B cell (primary cell): ENCODE data around the gene BNIPL. TPM values are rescaled to one million over a fixed set of nuclear protein-coding genes. Genes with fewer than 3 reads are reported as not detected.

Experiments
- ATAC-seq: fragments of 200-7000 bp; cut with Tn5 transposase; one replicate; pipeline ENCODE4 v1.10.0; 2021; ENCODE audit warnings: low read depth, mild to moderate bottlenecking, moderate number of reproducible peaks, moderate library complexity
- CTCF ChIA-PET: fragments of 350-600 bp; sonication (Branson Sonifier 250); formaldehyde crosslinking; loops from one replicate; lab custom pipeline; 2021; ENCODE audit warnings: antibody characterized with exemption, inconsistent platforms; lab: Charles Lee
- POLR2A ChIA-PET: fragments of 350-600 bp; sonication (Branson Sonifier 250); formaldehyde crosslinking; loops from one replicate; lab custom pipeline; 2021; ENCODE audit warnings: antibody characterized with exemption; lab: Charles Lee
- DNase-seq: peaks from one replicate; pipeline ENCODE4 v3.0.0; 2013
- H2AFZ ChIP-seq: 2 replicates; pipeline ENCODE4 v1.6.1; 2012; ENCODE audit warnings: mild to moderate bottlenecking, low read depth, low read length; ENCODE audit not compliant: insufficient read depth, poor library complexity, severe bottlenecking
- H3K27ac ChIP-seq, 2 donors: 1 replicate in 1 of 2; 2 replicates in 1 of 2; pipeline ENCODE4 v1.5.1; 2012 to 2013; ENCODE audit warnings: low read length in 2 of 2, mild to moderate bottlenecking in 2 of 2, moderate library complexity in 1 of 2
- H3K27me3 ChIP-seq, 4 experiments: fragments of 200-600 bp in 1 of 4; sonication (generic) in 1 of 4; replicated peaks in 1 of 4; 1 replicate in 2 of 4; 2 replicates in 2 of 4; pipeline versions ENCODE4 v1.6.1 to v1.7.0; 2013 to 2016; ENCODE audit warnings: low read length in 3 of 4, mild to moderate bottlenecking in 2 of 4, mixed read lengths in 1 of 4, moderate library complexity in 1 of 4; ENCODE audit not compliant: insufficient read depth in 4 of 4, control insufficient read depth in 3 of 4; ENCODE audit errors: control extremely low read depth in 1 of 4
- H3K36me3 ChIP-seq, 2 experiments: replicated peaks in 1 of 2; 1 replicate in 1 of 2; 2 replicates in 1 of 2; pipeline versions ENCODE4 v1.6.1 to v1.7.1; 2013; ENCODE audit warnings: low read length in 1 of 2; ENCODE audit not compliant: insufficient read depth in 2 of 2, control insufficient read depth in 1 of 2; ENCODE audit errors: control extremely low read depth in 1 of 2, extremely low read depth in 1 of 2
- H3K4me1 ChIP-seq, 2 donors: fragments of 200-600 bp in 1 of 2; sonication (generic) in 1 of 2; 1 replicate in 1 of 2; 2 replicates in 1 of 2; pipeline versions ENCODE4 v1.5.1 to v1.6.1; 2013 to 2017; ENCODE audit warnings: low read length in 2 of 2; ENCODE audit not compliant: control insufficient read depth in 2 of 2, insufficient read depth in 2 of 2
- H3K4me2 ChIP-seq: replicated peaks from 2 replicates; pipeline ENCODE3; 2012; ENCODE audit warnings: mild to moderate bottlenecking, low read depth, low read length; ENCODE audit not compliant: poor library complexity, severe bottlenecking
- H3K4me3 ChIP-seq, 5 experiments: fragments of 200-600 bp in 1 of 5; sonication (generic) in 1 of 5; 1 replicate in 3 of 5; 2 replicates in 2 of 5; pipeline versions ENCODE4 v1.5.1 to v1.7.0; 2011 to 2016; ENCODE audit warnings: low read length in 4 of 5, mild to moderate bottlenecking in 4 of 5, low read depth in 2 of 5, control low read depth in 1 of 5, moderate library complexity in 1 of 5; ENCODE audit not compliant: insufficient read depth in 1 of 5; ENCODE audit errors: control extremely low read depth in 1 of 5, extremely low read depth in 1 of 5
- H3K79me2 ChIP-seq: fragments of 200-600 bp; sonication (generic); one replicate; pipeline ENCODE4 v1.6.0; 2016; ENCODE audit warnings: low read length; ENCODE audit not compliant: control insufficient read depth, insufficient read depth
- H3K9ac ChIP-seq: fragments of 200-600 bp; sonication (generic); 2 replicates; pipeline ENCODE4 v1.6.1; 2017; ENCODE audit warnings: mild to moderate bottlenecking, low read length, moderate library complexity
- H3K9me3 ChIP-seq, 3 donors: one replicate each; pipeline versions ENCODE4 v1.6.1 to v1.7.1; 2013; ENCODE audit warnings: low read length in 2 of 3; ENCODE audit not compliant: control insufficient read depth in 2 of 3, insufficient read depth in 1 of 3; ENCODE audit errors: control extremely low read depth in 1 of 3
- H4K20me1 ChIP-seq: 2 replicates; pipeline ENCODE4 v1.6.0; 2012; ENCODE audit warnings: mild to moderate bottlenecking, low read length; ENCODE audit not compliant: insufficient read depth, control insufficient read depth, poor library complexity, severe bottlenecking
- H3K27ac Mint-ChIP-seq: one replicate; pipeline ENCODE4 v1.8.0; 2021; ENCODE audit warnings: mixed read lengths
- H3K27me3 Mint-ChIP-seq: one replicate; pipeline ENCODE4 v1.8.0; 2021; ENCODE audit warnings: mixed read lengths
- H3K4me1 Mint-ChIP-seq: one replicate; pipeline ENCODE4 v1.8.0; 2021; ENCODE audit warnings: mixed read lengths
- H3K4me3 Mint-ChIP-seq: one replicate; pipeline ENCODE4 v1.8.0; 2021; ENCODE audit warnings: mixed read lengths
- H3K9me3 Mint-ChIP-seq: one replicate; pipeline ENCODE4 v1.8.0; 2022; ENCODE audit warnings: mixed read lengths; ENCODE audit not compliant: insufficient read depth
- EZH2 ChIP-seq: IDR thresholded peaks from 2 replicates; pipeline ENCODE4 v1.6.1; 2012; ENCODE audit warnings: borderline replicate concordance, low read depth, mild to moderate bottlenecking, moderate library complexity, low read length; ENCODE audit not compliant: insufficient read depth, poor library complexity, severe bottlenecking
- WGBS: methylation state at CpG from one replicate; pipeline ENCODE4 v1.1.5; 2013; ENCODE audit warnings: missing lambda C conversion rate; ENCODE audit not compliant: insufficient coverage; 5-methylcytosine and 5-hydroxymethylcytosine counted together
- intact Hi-C: fragments of 100-400 bp; cut with micrococcal nuclease; formaldehyde crosslinking; loops from one replicate; pipeline ENCODE4 v1.10.0; 2022
- polyA plus RNA-seq: library from polyadenylated mRNA; depleted of rRNA; stranded (reverse); fragments of >200 nt; gene quantifications from 2 replicates; pipeline ENCODE4 v1.2.3, GENCODE V29; 2012
- total RNA-seq, 2 donors: library from RNA; stranded (reverse); fragments of 120-200 nt in 1 of 2; gene quantifications; 1 replicate in 1 of 2; 2 replicates in 1 of 2; pipeline versions ENCODE4 v1.2.3 to v1.2.4, GENCODE V29; 2013 to 2022
- TF ChIP-seq, protein P1 (sequence below): fragments of 200-600 bp; IDR thresholded peaks from one replicate; pipeline ENCODE4 v1.8.0; 2022; ENCODE audit warnings: antibody characterized with exemption, mild to moderate bottlenecking

The BNIPL gene
- total and polyA plus RNA-seq, 2 donors (not counting 1 experiment from before 2014, with no cell fraction given) = 0.81 to 2.5 TPM

DNA sequence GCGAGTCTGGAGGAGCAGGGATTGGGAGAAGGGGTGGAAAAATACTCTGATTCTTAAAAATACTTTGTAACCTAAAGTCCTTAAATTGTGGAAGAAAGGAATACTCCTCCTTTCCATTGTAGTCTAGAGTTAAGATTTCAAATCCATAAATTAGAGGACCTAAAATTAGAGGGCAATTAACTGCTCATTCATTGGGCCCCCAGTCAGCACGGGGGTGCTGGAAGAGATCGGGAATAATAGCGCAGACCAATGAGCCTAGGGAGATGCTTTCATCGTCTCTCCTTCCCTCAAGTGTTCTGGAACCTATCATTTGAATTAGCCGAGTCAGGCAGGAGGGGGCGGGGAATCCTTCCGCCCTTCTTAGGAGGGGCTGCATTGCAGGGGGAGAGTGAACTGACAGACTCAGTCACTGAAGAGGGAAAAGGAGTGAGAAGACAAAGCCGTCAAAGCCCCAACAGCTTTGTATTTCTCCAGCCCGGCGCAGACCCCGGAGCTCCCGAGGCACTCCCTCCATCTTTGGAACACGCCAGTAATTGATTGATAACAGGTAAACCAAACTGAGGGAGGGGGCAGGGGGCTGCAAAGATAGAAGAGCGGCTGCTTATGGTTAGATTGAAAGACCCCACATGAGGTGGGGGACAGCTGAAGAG lies 23.7 kb downstream of the BNIPL start, which contains the start of gene MLLT11:
Gene MLLT11 (plus strand): TSS at position 391 of the 650 bp plus-strand sequence. CDS start 6,828 bp downstream, outside the sequence.
- Histone ChIP-seq H3K4me1 (peaks cover 34 to 38% of the 10 kb centered on the region in 2 donors), H3K27me3 (no peaks in the 10 kb centered on the region), H3K4me3 (peak within 1 kb of the TSS; percentile 87 to 99 (median 97)), H4K20me1 (peaks cover 13% of the 10 kb centered on the region), H3K9me3 (no peaks in the 10 kb centered on the region), H2AFZ (peak within 1 kb of the TSS; percentile 90), H3K27ac (peak within 1 kb of the TSS; percentile 76 to 95), H3K9ac (peak within 1 kb of the TSS; percentile 91), H3K36me3 (peaks cover 0 to 17% of the 10 kb centered on the region in 2 experiments), H3K79me2 (peaks cover 53% of the 10 kb centered on the region), H3K4me2 (peak within 1 kb of the TSS; percentile 97)
- ChIA-PET CTCF (interaction anchor here (0.6 to 9.2 kb wide), 9 partner anchors 11 to 192 kb away, joined by 3 to 82 read pairs (median 5); partner anchors contain the start of genes C1orf56, GABPB2 and TNFAIP8L2), POLR2A (interaction anchor here (0.6 to 4.5 kb wide), 8 partner anchors 8 to 192 kb away, joined by 3 to 36 read pairs (median 4); partner anchors contain the start of genes C1orf56 and GABPB2)
- DNase-seq (peak; percentile 43), ATAC-seq (no peak)
- Mint-ChIP-seq H3K4me3 (peak within 1 kb of the TSS; percentile 99), H3K9me3 (no peaks in the 10 kb centered on the region), H3K4me1 (peaks cover 45% of the 10 kb centered on the region), H3K27ac (peak within 1 kb of the TSS; percentile 94), H3K27me3 (no peaks in the 10 kb centered on the region)
- no peak for TF ChIP-seq EZH2
- TF ChIP-seq, protein P1, sequence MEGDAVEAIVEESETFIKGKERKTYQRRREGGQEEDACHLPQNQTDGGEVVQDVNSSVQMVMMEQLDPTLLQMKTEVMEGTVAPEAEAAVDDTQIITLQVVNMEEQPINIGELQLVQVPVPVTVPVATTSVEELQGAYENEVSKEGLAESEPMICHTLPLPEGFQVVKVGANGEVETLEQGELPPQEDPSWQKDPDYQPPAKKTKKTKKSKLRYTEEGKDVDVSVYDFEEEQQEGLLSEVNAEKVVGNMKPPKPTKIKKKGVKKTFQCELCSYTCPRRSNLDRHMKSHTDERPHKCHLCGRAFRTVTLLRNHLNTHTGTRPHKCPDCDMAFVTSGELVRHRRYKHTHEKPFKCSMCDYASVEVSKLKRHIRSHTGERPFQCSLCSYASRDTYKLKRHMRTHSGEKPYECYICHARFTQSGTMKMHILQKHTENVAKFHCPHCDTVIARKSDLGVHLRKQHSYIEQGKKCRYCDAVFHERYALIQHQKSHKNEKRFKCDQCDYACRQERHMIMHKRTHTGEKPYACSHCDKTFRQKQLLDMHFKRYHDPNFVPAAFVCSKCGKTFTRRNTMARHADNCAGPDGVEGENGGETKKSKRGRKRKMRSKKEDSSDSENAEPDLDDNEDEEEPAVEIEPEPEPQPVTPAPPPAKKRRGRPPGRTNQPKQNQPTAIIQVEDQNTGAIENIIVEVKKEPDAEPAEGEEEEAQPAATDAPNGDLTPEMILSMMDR = no peak
- intact Hi-C loops = no loop called here
- WGBS = 0% methylated on average over 7 of the region's 15 CpGs
